ENCODE results near the gene TBC1D8.

TBC1D8 gene

GRCh38 chr2:101109451-101110118 is 41.6 kb downstream of the TBC1D8 start:
- TF ChIP-seq CTCF (IDR thresholded peaks at IDR 0.05; ENCODE audit: extremely low read depth, insufficient read depth, missing control alignments): no peak
- DNase-seq (ENCODE audit: low spot score): no peak
- in situ Hi-C loops (cut with MboI; ENCODE audit: low pct_unique_long_range_greater_than_20kb, low sequenced_read_pairs, unreplicated experiment): no loop called here

- in situ Hi-C loops (cut with MboI; ENCODE audit: low pct_unique_long_range_greater_than_20kb, low sequenced_read_pairs, unreplicated experiment): no loop called here
- DNase-seq (ENCODE audit: low spot score): no peak
- no peak for TF ChIP-seq CTCF (IDR thresholded peaks at IDR 0.05; ENCODE audit: extremely low read depth, insufficient read depth, missing control alignments)
Measured at GRCh38 chr2:101108357-101108756, 42.8 kb downstream of the TBC1D8 start.

GRCh38 chr2:101107241-101107640 is 43.9 kb downstream of the TBC1D8 start:
- in situ Hi-C loops (cut with MboI; ENCODE audit: low pct_unique_long_range_greater_than_20kb, low sequenced_read_pairs, unreplicated experiment): no loop called here
- no peak for TF ChIP-seq CTCF (IDR thresholded peaks at IDR 0.05; ENCODE audit: extremely low read depth, insufficient read depth, missing control alignments)

GRCh38 chr2:101106453-101107181 is 44.6 kb downstream of the TBC1D8 start:
- no peak for TF ChIP-seq CTCF (IDR thresholded peaks at IDR 0.05; ENCODE audit: extremely low read depth, insufficient read depth, missing control alignments)
- in situ Hi-C loops (cut with MboI; ENCODE audit: low pct_unique_long_range_greater_than_20kb, low sequenced_read_pairs, unreplicated experiment): no loop called here
- DNase-seq (ENCODE audit: low spot score): no peak

More at GRCh38 chr2:101107241-101107640, 43.9 kb downstream of the TBC1D8 start:
- no peak for DNase-seq (ENCODE audit: low spot score)

- TF ChIP-seq CTCF (IDR thresholded peaks at IDR 0.05; ENCODE audit: extremely low read depth, insufficient read depth, missing control alignments): no peak
- in situ Hi-C loops (cut with MboI; ENCODE audit: low pct_unique_long_range_greater_than_20kb, low sequenced_read_pairs, unreplicated experiment): no loop called here
- DNase-seq (ENCODE audit: low spot score): no peak
Measured at GRCh38 chr2:101105654-101106053, 45.5 kb downstream of the TBC1D8 start.

GRCh38 chr2:101097638-101098037 is 53.5 kb downstream of the TBC1D8 start:
- no peak for TF ChIP-seq CTCF (IDR thresholded peaks at IDR 0.05; ENCODE audit: extremely low read depth, insufficient read depth, missing control alignments)
- in situ Hi-C loops (cut with MboI; ENCODE audit: low pct_unique_long_range_greater_than_20kb, low sequenced_read_pairs, unreplicated experiment): no loop called here
- no peak for DNase-seq (ENCODE audit: low spot score)
